PC-3 (cell line): ENCODE results near the gene ARSB.

Source experiments
- CTCF ChIP-seq: fragments of 300-600 bp; sonication (generic); conservative IDR thresholded peaks from 2 replicates; pipeline ENCODE4 v1.5.1; 2017; ENCODE audit warnings: antibody characterized with exemption, low read depth, mild to moderate bottlenecking, low read length
- EZH2 ChIP-seq: fragments of 300-600 bp; sonication (generic); IDR thresholded peaks from one replicate; pipeline ENCODE4 v1.6.1; 2017; ENCODE audit warnings: antibody characterized with exemption, mild to moderate bottlenecking, low read length; ENCODE audit not compliant: unreplicated experiment

DNA sequence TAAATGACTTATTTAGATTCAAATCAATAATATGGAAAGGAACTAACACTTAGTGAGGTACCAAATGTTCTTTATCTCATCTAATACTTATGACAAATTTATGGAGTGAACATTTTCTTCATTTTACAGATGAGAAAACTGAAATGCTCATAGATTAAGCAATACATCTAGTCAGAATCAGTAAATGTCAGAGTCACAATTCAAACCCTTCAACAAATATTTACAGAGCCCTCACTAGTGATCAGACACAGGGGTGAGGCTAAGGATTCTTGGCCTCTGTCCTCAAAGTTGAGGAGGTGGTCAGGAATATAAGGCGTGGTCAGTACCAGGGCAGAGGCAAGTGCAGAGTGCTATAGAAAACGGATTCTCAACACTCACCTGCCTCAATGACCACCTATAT lies 29.5 kb upstream of the ARSB start:
- no peak for TF ChIP-seq CTCF
- no peak for TF ChIP-seq EZH2
